NCI-H345 treated with DMSO at 0.1 percent for 48 hours (cell line): ENCODE data around the gene PTGER3.

Source experiments
- DNase-seq: peaks from one replicate; lab custom pipeline; 2025; ENCODE audit not compliant: unreplicated experiment; lab: John Stamatoyannopoulos, UW

Gene PTGER3

DNA sequence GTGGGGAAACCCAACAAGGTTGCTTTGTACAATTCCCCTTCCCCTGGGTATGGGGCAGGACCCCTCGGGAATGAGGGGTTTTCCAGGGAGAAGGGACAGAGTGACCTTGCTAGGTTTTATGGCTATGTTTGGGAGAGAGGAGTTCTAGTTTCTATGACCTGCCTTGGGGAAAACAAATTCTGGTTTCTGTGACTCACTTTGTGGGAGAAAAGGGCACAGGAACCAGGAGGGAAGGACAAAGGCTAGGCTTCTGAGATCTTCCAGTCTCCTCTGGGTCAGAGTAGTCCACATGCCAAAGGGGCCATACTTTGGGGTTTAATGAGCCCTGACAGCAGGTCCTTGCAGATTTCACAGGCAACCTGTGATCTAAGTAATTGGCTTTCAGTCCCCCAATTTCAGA is 5.5 kb upstream of the PTGER3 start:
- no peak for DNase-seq

DNA sequence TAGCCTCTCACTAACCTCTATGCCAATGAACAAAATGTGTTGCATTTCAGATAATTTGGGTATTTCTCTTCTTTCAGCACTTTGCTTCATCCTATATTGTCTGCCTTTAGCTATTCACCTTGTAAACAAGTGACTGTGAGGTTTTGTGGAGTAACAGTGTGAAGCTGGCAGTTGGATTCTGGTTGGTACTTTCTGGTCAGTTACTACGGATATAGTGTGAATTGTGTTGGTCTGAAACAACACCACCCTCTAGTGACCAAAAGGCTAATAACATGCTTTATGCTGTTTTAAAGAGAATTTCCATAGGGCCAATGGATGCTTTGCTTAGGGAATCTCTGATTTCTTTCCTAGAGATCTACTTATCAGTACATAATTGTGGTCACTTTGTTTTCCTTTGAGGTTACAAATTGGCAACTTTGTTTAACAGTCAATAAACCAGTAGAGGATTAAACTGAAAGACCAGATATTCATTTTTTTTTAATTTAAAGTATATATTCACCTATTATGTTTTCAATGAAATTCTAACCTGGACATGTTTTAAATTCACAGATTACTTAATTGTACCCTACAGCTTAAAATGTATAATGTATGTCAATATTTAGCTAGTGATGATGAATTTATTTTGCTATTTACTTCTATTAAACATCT is 2.5 kb upstream of the PTGER3 start:
- DNase-seq = peak; percentile 56

DNA sequence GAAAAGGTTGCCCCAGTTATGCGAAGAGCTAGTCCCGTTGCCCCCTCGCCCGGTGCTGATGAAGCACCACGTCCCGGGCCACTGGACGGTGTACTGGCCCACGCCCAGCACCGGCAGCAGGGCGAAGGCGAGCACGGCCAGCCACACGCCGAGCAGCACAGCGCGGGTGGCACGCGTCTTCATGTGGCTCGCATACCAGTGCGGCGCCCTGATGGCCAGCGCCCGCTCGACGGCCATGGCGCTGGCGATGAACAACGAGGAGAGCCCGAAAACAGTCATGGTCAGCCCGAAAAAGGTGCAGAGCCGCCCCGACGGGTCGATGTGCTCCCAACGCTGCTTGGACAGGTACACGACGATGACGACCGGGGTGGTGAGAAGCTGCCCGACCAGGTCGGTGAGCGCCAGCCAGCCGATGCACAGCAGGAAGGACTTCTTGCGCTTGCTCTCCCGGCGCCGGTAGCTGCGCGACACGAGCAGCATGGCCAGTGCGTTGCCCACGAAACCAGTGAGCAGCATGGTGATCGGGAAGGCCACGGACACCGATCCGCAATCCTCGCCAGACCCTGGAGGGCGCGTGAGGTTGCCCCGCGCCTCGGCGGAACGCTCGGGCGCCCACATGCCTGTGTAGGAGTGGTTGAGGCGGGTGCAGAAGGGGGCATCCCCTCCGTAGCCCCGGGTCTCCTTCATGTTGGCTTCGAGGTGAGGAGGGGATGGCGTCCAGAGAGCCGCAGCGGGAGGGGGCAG is 553 bp downstream of the PTGER3 start:
- DNase-seq = no peak

DNA sequence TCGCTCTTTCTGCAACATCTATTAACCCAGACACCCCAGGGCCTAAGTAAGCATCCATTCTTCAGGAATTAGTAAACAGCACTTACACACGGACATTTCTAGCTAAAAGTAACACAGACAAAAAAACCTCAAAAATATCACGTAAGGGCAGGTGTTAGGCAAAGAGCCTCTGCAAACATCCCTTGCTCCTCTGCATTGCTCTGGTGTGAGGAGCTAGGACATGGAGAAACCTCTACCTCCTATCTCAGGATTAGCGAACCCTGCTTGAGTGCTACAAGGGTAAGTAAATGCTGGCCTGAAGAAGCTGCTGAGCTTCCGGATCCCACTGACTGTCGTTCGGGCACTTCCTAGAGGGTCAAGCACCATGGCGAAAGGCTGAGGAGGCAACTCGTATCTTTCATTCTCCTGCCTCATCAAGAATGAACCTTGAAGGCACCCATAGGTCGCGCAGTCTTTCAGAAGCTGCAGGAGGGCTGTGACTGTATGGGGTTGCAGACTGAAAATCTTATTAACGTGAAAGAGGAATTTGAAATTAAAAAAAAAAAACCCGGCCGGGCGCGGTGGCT is 2.1 kb downstream of the PTGER3 start:
- no peak for DNase-seq

DNA sequence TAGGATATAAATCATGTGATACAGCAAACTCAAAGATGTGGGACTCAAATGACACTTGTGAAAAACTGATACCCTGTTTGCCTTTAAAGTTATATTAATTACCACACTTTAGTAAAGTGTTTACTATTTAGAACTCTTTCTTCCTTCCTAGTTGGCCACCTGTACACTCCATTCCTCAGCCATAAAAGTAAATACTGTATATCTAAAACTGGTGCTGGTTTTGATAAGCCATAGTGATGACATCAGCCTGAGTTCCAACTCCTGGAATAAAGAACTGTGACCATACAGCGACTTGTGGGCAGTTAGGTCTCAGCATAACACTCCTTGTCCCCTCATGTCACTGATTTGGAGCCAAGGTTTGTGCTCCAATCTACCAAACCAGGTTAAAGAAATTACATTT is 2.8 kb downstream of the PTGER3 start:
- DNase-seq = no peak

DNA sequence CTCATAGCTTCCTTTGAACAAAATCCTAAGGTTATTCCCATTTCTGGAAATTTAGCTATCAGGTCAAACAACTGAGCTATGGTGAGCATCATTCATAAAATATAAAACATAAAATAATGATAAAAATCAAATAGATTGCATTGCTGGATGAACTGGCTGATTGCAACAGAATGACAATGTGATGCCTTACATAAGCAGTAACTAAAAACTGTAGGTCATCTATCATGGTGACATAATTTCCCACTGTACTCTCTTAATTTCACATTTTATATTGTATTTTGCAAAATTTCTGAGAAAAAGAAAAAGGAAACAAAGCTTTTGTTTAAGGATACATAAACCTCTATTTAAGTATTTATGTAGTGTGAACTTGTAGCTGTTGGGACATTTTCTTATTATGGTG is 4.6 kb downstream of the PTGER3 start:
- no peak for DNase-seq

DNA sequence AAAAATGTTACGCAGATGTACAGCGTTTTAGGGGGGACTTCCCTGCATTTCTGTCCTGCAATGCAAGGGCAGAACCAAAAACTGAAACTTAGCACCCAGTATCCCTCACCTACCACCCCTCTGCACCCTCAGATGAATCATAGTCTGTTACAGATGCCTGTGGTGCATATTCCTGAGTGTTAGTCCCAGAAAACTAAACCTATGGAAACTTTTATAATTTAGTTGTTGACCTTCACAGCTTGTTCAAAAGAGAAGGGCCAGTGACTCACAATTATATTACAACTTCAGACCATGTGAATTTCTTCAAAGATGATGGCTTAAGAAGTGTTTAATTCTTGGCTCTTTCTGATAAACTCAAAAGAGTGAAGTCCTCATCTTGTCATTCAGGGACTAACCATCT is 5.8 kb downstream of the PTGER3 start:
- DNase-seq = no peak

DNA sequence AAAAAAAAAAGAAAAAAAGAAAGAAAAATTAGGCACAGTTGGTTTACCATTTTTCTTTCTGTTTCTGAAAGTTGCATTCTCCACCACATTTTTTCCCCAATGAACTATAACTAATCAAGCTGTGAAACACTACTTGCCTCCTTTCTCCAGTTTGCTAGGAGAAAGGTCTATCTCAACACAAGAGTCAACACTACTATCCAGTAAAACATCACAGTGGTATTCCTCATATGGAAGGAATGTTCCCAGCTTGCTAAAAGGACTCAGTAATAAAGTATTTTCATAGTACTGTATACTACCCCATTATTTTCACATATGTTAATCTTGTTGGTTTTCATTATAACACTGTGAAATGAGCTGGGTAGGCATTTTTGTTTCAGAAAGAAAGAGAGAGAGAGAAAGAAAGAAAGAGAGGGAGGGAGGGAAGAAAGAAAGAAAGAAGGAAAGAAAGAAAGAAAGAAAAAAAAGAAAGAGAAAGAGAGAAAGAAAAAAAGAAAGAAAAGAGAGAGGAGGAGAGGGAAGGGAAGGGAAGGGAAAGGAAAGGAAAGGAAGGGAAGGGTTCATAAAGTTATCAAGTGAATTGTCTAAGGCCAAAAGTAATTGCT is 7.9 kb downstream of the PTGER3 start:
- no peak for DNase-seq

DNA sequence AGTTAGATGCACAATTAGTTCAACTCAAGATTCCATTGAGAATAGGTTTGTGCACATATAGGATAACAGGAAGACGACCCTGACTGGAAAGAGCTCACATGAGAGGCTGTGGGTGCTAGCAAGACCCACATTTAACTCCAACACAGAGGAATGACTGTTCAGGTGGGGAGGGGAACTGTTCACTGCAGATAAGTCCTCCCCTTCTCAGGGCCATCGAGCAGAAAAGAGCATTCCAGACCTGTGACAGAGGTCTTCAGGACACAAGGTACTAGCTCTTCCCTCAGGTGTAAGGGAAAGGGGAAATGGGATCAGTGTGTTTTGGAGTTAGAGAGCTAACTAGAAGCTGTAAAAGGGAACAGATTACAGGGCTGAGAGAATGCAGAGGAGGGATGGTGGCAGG is 8.7 kb downstream of the PTGER3 start:
- no peak for DNase-seq

DNA sequence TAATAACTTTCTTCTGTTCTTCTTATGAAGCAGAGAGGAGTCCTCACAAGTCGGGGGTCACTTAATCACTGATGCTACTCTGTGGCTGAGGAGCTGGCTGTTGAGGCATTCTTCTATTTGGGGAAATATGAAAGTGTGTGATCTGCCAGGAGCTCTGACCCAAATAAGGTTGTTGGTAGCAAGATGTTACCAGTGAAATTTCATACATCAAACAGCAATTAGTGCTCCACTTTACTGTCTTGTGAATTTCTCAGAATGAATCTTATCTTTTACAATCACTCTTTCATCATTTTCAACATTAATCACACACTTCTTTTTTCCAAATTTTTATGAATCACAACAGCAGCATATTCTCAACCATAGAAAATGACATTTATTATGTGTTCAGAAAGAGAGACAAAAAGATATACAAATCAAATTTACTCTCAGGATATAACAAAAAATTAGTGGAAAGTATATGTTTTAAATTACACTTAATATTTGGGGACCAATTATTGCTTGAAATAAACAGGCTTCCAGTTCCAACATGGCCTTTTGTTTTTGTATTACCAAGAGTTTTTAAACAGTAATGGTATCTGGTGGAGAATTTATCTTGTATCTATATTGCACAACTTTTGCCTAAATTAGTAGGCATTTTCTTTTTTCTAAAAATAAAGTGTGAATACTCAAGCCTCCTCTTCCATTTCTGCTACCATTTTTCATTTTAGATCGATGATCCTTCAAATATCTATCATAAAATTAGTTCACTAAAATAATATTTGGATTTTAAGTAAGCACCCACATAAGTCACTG is 9.6 kb downstream of the PTGER3 start:
- DNase-seq = no peak

DNA sequence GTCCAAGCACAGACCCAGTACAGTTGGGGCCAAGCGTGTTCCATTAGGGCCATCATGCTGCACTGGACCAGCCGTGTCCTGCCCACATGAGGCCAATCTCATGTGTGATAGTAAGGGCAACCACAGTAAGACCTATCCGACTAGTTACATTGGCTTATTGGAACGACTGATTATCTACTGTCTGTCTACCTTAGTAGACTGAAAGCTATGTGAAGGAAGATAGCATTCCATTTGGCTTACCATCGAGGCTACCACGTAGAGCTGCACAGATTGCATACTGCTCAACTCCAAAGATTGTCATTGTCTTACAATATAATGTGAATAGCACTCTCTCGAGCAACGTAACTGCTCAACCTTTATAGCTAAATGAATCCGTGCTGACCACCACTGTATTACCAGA is 10.6 kb downstream of the PTGER3 start:
- DNase-seq = no peak

DNA sequence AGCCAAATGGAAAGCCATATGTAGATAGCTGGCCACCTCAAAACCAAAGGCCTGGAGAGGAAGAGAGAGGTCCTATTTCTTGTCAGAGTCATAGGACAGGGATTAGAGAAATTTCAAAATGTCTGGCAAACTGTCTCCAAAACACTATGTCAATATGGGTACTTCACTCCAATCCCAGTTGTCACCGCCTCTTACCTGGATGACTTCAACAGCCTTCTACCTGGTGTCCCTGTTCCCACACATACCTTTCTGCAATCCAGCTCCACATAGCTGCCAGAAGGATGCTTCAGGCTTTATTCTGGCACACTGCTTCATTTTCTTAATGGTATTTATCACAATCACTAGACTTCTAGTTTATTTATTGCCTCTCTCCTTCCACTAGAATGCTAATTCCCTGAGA is 14.5 kb downstream of the PTGER3 start:
- DNase-seq = no peak

DNA sequence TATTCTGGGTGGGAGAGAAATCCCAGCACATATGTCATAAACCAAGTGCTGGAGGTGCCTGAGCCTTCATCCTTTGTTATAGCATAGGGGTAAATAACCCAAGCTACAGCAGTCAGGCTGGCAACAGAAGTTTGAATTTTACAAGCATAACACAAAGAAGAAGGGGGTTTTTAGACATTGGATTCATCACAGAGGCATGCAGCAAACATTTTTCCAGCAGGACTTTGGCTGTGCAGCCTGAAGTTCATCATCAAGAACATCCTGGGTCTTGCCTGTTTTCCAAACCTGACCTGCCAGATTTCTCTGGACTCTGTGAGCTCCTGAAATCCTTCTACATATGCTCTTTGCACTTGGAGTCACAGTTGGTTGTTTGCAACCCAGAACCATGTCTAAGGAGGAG is 16.2 kb downstream of the PTGER3 start:
- DNase-seq = no peak

DNA sequence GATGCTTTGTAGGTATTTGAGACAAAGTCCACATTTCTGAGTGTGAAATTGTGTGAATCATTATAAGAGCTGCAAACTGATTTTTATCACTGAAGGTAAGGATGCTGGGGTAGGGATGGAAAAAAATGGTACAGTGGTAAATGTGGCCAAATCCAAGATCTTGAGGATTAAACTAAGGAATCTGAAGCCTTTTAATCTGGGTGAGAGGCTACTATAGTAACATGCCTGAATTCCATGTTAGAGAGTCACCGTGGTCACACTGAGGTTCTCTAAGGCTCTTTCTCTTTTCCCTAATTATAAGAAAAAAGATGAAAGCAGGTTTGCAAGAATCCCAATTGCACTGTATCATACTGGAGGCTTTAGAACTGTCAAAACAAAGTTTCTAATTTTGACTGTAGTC is 17.6 kb downstream of the PTGER3 start:
- DNase-seq = no peak

DNA sequence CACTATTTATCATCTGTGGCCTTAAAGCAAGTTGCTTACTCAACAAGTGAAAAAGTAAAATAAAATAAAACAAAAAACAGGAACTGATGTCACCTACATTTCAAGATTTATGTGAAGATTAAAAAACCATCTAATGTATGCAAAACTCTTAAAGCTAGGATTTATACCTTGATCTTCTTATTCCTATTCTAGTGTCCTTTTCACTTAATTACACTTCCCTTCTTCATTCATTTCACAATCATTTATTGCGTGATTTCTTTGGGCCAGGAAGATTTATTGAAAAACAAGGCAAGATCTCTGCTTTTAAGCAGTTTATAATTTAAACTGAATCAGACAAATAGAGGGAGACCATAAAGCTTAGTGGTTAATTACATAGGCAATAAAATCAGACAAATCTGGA is 18.6 kb downstream of the PTGER3 start:
- no peak for DNase-seq

DNA sequence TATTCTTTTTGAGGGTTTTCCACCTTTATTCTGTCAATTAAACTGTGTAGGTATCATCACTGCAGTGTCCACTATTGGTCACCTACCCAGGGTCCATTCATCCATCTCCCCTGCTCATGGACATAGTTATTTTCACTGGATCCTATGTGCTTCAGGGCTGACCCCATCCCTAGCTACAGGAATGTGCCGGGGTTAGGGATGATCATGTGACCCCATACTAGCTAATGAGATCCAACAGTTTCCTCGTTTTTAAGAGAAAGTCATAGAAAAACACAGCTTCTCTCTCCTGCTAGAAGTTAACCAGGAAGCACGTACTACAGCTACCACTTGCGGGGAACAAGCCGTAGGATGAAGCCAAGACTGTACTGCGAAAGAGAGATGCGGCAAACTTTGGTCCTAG is 19.6 kb downstream of the PTGER3 start:
- DNase-seq = no peak

DNA sequence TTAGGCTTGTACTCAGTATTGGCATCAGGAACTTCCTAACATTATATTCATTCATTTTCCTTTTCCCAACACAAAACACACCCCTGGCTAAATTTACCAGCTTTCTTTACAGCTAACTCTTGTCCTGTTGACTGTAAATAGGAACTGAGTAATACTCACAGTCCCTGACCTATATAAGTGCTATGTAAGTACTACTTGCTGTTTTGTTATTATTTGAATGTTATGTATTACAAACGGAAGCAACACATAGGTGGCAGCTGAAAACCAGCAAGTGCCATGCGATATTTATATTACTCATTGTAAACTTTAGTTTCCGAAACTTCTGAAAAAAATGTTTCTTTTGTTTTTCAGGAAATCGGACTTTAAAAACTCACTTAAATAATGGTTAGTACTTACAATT is 21.5 kb downstream of the PTGER3 start:
- no peak for DNase-seq

DNA sequence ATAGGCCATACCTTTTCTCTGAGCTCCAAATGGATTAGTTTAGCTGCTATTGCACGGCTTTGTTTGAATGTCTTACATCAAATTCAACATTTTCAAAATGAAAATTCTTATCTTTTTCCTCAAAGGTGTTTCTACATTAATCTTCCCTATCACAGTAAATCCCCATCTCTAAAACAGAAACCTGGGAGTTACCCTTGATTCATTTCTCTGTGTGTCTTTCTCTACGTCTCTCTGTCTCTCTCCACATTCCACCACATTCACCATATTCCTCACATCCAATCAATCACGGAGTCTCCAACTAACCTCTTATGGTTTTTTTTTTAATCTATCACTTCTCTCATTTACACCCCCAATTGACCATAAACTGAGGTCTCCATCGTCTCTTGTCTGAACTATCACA is 24.1 kb downstream of the PTGER3 start:
- DNase-seq = no peak

DNA sequence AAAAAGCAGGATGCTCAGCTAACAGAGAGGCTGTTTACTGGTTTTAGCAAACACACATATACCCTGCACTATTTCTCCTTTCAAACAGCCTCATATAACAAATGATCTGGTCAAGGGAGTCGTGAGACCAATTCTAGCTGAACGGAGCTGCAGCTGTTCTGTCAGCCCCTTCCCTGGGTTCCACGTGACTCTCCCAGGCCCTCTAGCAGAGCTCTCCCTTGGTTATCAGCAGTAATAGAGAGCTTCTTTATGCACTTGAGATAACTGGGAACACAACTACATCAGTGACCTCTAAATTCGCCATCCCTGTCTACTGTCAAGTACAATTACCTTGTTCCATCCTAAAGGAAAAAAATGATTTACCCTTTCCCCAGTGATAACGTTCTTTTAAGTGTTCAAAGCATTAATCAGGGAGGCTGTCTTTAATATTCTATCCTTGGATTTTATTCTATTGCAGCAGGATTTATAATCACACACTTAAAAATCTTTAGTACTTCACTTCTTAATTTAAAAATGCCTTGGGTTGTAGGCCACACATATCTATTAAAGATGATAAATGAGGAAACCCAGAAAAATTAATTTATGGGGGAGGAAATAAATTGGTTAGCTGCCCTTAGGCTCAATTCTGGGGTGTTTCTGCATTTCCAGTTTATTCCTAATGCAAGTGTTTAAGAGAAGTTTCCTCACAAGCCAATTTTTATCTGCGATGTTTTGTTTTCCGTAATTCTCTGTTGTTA is 28.2 kb downstream of the PTGER3 start:
- DNase-seq = no peak

DNA sequence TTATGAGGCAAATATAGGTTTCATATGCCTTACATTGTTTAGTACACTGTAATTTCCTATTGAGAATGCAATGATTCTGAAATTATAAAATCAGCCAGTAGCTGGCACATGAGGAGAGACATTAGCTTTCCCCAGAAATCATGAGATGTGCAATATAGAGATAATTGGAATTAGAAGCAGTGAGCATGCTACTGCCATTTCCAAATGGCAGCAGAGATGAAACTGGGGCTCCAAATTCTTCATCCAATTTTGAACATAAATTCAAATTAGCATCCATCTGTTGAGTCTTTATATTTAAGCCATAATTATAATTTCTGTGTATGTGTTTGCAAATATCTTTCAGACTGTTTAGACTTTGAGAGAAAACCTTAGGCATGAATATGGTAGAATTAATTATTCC is 28.8 kb downstream of the PTGER3 start:
- no peak for DNase-seq

DNA sequence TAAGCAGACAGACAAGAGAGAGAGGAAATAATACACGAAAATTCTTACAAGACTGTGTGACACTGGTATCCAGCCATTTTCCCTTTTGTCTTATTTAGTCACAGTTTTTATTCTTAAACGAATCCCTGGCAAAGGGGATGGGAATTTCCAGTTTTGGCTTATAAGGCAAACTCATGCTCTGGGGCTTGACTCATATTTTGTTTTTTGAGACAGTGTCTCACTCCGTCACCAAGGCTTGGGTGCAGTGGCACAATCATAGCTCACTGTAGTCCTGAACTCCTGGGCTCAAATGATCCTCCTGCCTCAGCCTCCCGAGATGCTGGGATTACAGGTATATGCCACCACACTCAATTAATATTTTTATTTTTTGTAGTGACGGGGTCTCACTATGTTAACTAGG is 31.9 kb downstream of the PTGER3 start:
- DNase-seq = no peak
